ENCODE measurements around the gene UVRAG. TPM values are rescaled to one million over a fixed set of nuclear protein-coding genes. Genes with fewer than 3 reads are reported as not detected.

Gene UVRAG
- total and polyA plus RNA-seq, 2 of the 13 experiments (the other 11 are each of a cell fraction or from before 2014, with no cell fraction given): 9.7 to 17.3 TPM

GRCh38 chr11:75855206-75855605 lies 40.2 kb downstream of the UVRAG start:
- ChIA-PET POLR2A (no interaction called here), CTCF (ENCODE audit: low intra/inter-chr PET ratio, low total read pairs) (no interaction called here)
- no peak overlapping the region for H3K9ac ChIP-seq (ENCODE audit: insufficient read depth, low read depth, low read length)
- no peaks in the 10 kb centered on the region for H4K20me1 ChIP-seq (ENCODE audit: insufficient read depth, low read length)
- H3K36me3 ChIP-seq (replicated peaks in 1 of 2; ENCODE audit: control insufficient read depth in 1 of 2, insufficient read depth in 2 of 2, low read length in 2 of 2): peaks cover 1 to 11% of the 10 kb centered on the region in 2 experiments; a peak in 3 of 5 replicates
- no peak overlapping the region for H3K4me2 ChIP-seq (ENCODE audit: low read depth, low read length)
- no peaks in the 10 kb centered on the region for H3K79me2 ChIP-seq (ENCODE audit: insufficient read depth, low read length)
- intact Hi-C loops (cut with micrococcal nuclease; ENCODE audit: unreplicated experiment): no loop called here
- WGBS (ENCODE audit: low lambda C conversion rate): over 99% methylated on average over 6 of the region's 6 CpGs
- no peak overlapping the region for H3K27ac ChIP-seq (ENCODE audit: extremely low read length, insufficient read depth, low read length)
- in situ Hi-C loops (cut with HindIII; ENCODE audit: extremely low pct_ligation_motif_present, low pct_unique_long_range_greater_than_20kb): no loop called here
- TF ChIP-seq TRAFD1 (CRISPR knock-in tag; IDR thresholded peaks at IDR 0.05; ENCODE audit: borderline replicate concordance): no peak
- TF ChIP-seq POLR2AphosphoS2 (IDR thresholded peaks at IDR 0.05; ENCODE audit: low read depth, low read length): no peak
- no peak for TF ChIP-seq TERF1 (CRISPR knock-in tag; IDR thresholded peaks at IDR 0.05)
- no peak for TF ChIP-seq ZBTB42 (CRISPR knock-in tag; IDR thresholded peaks at IDR 0.05)
- TF ChIP-seq KLF9 (CRISPR knock-in tag; IDR thresholded peaks at IDR 0.05; ENCODE audit: low read depth): no peak
- no peak for TF ChIP-seq NFE2 (CRISPR knock-in tag; IDR thresholded peaks at IDR 0.05)
- no peak for TF ChIP-seq ESRRA (CRISPR knock-in tag; IDR thresholded peaks at IDR 0.05; ENCODE audit: low read depth)
- no peak for TF ChIP-seq ZBTB10 (CRISPR knock-in tag; IDR thresholded peaks at IDR 0.05; ENCODE audit: borderline replicate concordance)
- TF ChIP-seq IRX3 (CRISPR knock-in tag; IDR thresholded peaks at IDR 0.05; ENCODE audit: borderline replicate concordance, low read depth): no peak
- no peak for TF ChIP-seq ZBTB14 (CRISPR knock-in tag; IDR thresholded peaks at IDR 0.05)
- TF ChIP-seq ZNF552 (CRISPR knock-in tag; IDR thresholded peaks at IDR 0.05; ENCODE audit: borderline replicate concordance): no peak
- TF ChIP-seq ZC3H4 (CRISPR knock-in tag; IDR thresholded peaks at IDR 0.05; ENCODE audit: borderline replicate concordance): no peak
- TF ChIP-seq PAWR (CRISPR knock-in tag; IDR thresholded peaks at IDR 0.05; ENCODE audit: borderline replicate concordance): no peak
- no peaks in the 10 kb centered on the region; a peak in 1 of 5 replicates for H3K27me3 ChIP-seq (ENCODE audit: control insufficient read depth in 1 of 2, insufficient read depth in 2 of 2, low read length in 2 of 2)
- no peaks in the 10 kb centered on the region for H3K9me3 ChIP-seq (ENCODE audit: low read length)
- DNase-seq (ENCODE audit: low spot score) (no peak), ATAC-seq (no peak), FAIRE-seq (no peak)
- H3K4me1 ChIP-seq (ENCODE audit: insufficient read depth, low read length): no peaks in the 10 kb centered on the region
- H2AFZ ChIP-seq (ENCODE audit: low read length): no peak overlapping the region
- BruUV-seq (replicated peaks): TSS peak; percentile 25
- H3K4me3 ChIP-seq (replicated peaks in 1 of 3; ENCODE audit: insufficient read depth in 1 of 3, low read depth in 2 of 3, low read length in 3 of 3): no peak overlapping the region

All from HepG2 (cell line).